AG04449 (cell line): ENCODE data around the gene TTLL8.

Experiments
- CTCF ChIA-PET: fragments of 350-600 bp; formaldehyde crosslinking; extraction: SDS; loops from one replicate; lab custom pipeline; 2021; ENCODE audit warnings: antibody characterized with exemption; lab: Yijun Ruan, JAX
- POLR2A ChIA-PET: fragments of 400-600, 350-600 bp; formaldehyde crosslinking; extraction: SDS; loops from one replicate; lab custom pipeline; 2020; ENCODE audit warnings: antibody characterized with exemption, inconsistent platforms; lab: Yijun Ruan, JAX
- DNase-seq: peaks from one replicate; pipeline ENCODE4 v3.0.0-alpha.2; 2010; ENCODE audit warnings: low read depth, low spot score
- H3K4me3 ChIP-seq: 2 replicates; pipeline ENCODE4 v1.5.1; 2011; ENCODE audit warnings: low read depth, mild to moderate bottlenecking, control low read depth, low read length
- TF ChIP-seq, protein P1 (sequence below): IDR thresholded peaks from one replicate; pipeline ENCODE4 v1.5.1; 2011; ENCODE audit warnings: mild to moderate bottlenecking, moderate library complexity, low read length, control low read depth, inconsistent platforms; ENCODE audit not compliant: insufficient read depth; ENCODE audit errors: missing control alignments

Gene TTLL8

DNA sequence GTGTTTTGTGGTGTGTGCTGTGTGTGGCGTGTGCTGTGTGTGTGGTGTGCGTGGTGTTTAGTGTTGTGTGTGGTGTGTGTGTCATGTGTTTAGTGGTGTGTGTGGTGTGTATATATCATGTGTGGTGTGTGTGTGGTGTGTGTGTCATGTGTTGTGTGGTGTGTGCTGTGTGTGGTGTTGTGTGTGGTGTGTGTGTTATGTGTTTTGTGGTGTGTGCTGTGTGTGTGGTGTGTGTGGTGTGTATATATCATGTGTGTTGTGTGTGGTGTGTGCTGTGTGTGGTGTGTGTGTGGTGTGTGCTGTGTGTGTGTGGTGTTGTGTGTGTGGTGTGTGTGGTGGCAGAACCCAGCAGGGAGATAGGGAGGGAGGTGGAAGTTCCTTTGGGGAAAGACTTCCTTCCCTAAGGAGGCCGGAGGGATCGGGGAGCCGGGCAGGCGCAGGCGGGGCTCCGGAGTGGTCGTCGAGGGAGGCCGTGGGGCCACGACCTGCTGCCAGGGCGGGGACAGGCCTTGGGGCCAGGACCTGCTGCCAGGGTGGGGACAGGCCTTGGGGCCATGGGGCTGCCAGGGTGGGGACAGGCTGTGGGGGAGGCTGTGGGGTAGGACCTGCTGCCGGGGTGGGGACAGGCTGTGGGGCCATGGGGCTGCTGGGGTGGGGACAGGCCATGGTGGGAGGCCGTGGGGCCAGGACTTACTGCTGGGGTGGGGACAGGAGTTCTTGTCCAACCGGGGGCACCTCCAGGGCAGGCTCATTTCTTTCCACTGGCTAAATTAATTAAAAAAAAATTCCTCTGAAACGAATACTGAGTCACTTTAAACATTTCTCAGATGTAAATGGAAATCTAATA is 82.3 kb downstream of the TTLL8 start:
- CTCF ChIA-PET: interaction anchor here (0.6 to 1.9 kb wide), 3 partner anchors 10 to 88 kb away, joined by 3 to 7 read pairs (median 5); no protein-coding TSS in a partner anchor
- POLR2A ChIA-PET: no interaction called here
- DNase-seq: no peak
- no peak overlapping the region for H3K4me3 ChIP-seq
- TF ChIP-seq, protein P1, sequence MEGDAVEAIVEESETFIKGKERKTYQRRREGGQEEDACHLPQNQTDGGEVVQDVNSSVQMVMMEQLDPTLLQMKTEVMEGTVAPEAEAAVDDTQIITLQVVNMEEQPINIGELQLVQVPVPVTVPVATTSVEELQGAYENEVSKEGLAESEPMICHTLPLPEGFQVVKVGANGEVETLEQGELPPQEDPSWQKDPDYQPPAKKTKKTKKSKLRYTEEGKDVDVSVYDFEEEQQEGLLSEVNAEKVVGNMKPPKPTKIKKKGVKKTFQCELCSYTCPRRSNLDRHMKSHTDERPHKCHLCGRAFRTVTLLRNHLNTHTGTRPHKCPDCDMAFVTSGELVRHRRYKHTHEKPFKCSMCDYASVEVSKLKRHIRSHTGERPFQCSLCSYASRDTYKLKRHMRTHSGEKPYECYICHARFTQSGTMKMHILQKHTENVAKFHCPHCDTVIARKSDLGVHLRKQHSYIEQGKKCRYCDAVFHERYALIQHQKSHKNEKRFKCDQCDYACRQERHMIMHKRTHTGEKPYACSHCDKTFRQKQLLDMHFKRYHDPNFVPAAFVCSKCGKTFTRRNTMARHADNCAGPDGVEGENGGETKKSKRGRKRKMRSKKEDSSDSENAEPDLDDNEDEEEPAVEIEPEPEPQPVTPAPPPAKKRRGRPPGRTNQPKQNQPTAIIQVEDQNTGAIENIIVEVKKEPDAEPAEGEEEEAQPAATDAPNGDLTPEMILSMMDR: no peak

DNA sequence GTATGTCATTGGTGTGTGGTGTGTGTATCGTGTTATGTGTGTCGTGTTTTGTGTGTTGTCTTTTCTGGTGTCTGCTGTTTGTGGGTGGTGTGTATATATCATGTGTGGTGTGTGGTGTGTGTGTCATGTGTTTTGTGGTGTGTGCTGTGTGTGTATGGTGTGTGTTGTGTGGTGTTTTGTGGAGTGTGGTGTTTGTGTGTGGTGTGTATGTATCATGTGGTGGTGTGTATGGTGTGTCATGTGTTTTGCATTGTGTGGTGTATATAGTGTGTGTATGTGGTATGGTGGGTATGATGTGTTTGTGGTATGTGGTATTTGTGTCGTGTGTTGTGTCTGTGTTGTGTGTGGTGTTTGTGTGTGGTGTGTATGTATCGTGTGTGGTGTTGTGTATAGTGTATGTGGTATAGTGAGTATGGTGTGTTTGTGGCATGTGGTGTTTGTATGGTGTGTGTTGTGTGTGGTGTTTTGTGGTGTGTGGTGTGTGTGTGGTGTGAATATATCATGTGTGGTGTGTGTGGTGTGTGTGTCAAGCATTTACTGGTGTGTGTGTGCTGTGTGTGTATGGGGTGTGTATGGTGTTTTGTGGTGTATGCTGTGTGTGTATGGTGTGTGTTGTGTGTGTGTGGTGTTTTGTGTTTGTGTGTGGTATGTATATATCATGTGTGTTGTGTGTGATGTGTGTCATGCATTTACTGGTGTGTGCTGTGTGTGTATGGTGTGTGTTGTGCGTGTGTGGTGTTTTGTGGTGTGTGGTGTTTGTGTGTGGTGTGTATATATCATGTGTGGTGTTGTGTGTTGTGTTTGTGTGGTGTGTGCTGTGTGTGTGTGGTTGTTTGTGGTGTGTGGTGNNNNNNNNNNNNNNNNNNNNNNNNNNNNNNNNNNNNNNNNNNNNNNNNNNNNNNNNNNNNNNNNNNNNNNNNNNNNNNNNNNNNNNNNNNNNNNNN is 84.8 kb downstream of the TTLL8 start:
- POLR2A ChIA-PET: no interaction called here
- TF ChIP-seq, protein P1: no peak
- DNase-seq: no peak
- CTCF ChIA-PET: no interaction called here
- H3K4me3 ChIP-seq: no peak overlapping the region

DNA sequence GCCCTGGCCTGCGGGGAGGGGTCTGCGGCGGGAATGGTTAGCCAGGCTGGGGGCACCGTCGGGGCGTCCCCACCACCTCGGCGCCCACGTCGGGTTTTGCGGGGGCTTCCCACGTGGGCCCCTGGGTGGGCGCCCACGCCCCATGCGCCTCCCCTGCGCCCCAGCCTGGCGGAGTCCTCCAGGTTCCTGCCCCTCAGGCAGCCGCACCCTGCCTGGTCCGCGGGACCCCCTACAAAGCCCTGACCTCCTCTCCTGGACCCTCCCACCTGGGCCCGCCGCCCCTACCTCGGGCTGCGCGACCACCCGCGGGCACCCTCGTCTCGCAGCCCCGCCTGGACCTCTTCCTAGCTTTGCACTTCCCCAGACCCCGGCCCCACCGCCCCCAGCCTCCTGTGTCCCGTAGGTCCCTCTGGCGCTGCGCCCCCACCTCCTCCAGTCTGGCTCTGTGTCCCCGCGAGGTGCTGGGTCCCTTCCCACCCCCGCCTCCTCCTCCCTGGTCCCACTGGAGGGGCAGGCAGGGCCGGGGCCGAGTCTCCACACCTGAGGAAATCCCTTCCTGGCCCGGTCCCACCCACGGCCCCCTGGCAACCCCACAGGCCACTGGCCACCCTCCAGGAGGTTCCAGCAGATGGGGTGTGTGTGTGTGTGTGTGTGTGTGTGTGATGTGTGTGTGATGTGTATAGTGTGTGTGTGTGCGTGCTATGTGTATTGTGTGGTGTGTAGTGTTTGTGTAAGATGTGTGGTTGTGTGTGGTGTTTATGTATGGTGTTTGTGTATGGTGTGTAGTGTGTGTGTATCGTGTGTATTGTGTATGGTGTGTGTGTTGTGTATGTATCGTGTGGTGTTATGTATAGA is 85.7 kb downstream of the TTLL8 start:
- POLR2A ChIA-PET: no interaction called here
- H3K4me3 ChIP-seq: no peak overlapping the region
- TF ChIP-seq, protein P1: no peak
- CTCF ChIA-PET: interaction anchor here (1.2 kb wide), 1 partner anchor 8 kb away, joined by 3 read pairs; no protein-coding TSS in a partner anchor
- no peak for DNase-seq

DNA sequence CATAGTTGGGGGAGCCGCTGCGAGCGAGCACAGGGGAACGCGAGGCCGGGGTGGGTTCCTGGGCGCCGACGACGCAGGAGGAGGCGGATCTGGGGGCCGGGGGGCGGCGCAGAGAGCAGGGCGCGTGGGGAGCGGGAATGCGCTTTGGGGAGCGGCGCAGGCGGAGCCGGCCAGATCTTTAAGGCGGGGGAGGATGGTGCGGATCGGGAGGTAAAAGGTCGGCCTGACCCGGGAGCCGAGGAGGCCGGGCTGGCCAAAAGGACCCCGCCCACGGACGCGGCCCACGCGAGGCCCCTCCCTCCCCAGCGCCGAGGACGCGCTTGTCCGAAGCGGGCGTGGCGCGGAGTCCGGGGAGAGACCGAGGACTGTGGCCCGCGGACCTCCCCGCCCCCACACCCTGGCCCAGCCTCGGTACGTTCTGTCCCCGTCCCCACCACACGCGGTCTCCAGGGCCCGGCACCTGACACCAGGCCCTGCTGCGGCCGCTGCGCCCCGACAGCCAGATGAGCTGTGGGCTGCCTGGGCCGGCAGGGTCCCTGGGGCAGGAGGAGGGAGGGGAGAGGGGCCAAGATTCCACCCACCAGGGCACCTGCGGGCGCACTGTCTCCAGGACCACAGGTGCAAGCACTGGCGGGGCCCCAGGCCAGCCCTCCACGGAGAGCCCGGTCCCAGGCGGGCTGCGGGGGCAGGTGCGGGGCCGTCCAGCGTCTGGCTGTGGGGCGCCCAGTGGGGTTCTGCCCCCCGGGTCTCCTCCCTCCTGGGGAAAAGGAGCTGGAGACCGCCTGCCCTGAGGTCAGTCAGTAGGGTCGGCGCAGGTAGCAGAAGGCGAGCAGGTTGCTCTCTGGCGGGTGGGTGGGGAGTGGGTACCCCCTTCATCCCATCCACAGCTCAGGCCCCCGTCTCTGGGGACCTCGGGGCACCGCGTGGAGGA is 86.6 kb downstream of the TTLL8 start:
- TF ChIP-seq, protein P1: no peak
- peak overlapping the region; percentile 55 for H3K4me3 ChIP-seq
- CTCF ChIA-PET: interaction anchor here (1.0 to 1.2 kb wide), 2 partner anchors 8 to 38 kb away, joined by 3 read pairs; no protein-coding TSS in a partner anchor
- DNase-seq: no peak
- POLR2A ChIA-PET: interaction anchor here (0.9 to 1.5 kb wide), 5 partner anchors 9 to 36 kb away, joined by 3 to 7 read pairs (median 5); partner anchors contain the start of gene PIM3

DNA sequence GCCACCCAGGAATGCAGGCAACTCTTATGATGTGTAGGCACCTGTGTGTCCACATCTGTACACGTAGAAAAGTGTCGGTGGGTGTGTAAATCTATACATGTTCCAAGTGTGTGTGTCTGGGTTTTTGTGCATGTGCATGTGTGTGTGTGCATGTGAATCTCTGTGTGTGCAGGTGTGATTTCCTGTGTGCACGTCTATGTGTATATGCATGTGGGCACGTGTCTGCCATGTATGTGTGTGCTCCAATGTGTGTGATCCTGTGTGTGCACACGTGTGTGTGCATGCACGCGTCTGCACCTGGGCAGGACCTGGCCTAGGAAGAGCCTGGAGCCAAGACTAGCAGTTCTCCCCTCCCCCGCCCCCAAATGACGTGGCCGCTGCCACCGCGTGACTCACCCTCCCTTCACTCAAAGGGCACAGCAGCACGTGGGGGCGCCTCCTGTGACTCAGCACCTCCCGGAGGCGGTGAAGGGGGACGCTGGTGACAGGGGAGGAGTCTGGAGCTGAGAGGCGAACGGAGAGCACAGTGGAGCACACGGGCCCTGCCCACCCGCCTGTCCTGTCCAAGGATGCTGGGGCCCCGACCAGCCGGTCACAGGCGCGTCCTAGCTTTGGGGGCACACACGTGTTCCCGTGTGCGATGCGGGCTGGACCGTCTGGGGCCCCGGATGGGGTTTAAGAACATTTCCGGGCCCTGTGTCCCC is 87.4 kb downstream of the TTLL8 start:
- DNase-seq: peak; percentile 77
- H3K4me3 ChIP-seq: peak overlapping the region; percentile 55
- ChIA-PET POLR2A (interaction anchor here (0.9 to 1.5 kb wide), 5 partner anchors 8 to 35 kb away, joined by 3 to 7 read pairs (median 5); partner anchors contain the start of gene PIM3), CTCF (interaction anchor here (1.0 to 1.5 kb wide), 3 partner anchors 9 to 38 kb away, joined by 3 to 4 read pairs (median 3); no protein-coding TSS in a partner anchor)
- TF ChIP-seq, protein P1: no peak
